A673 (cell line): ENCODE measurements around the gene ZHX3.

Experiments used
- CTCF ChIP-seq: fragments of 300-800, 200-600 bp; sonication (generic); conservative IDR thresholded peaks from 2 replicates; pipeline ENCODE4 v1.5.1; 2017; ENCODE audit warnings: low read depth, mild to moderate bottlenecking, antibody characterized with exemption, low read length, moderate library complexity, mixed read lengths
- EZH2 ChIP-seq: fragments of 200-600 bp; sonication (generic); IDR thresholded peaks from 2 replicates; pipeline ENCODE4 v1.6.1; 2017; ENCODE audit warnings: borderline replicate concordance, low read depth, mild to moderate bottlenecking, mixed read lengths, antibody characterized with exemption, low read length; ENCODE audit not compliant: poor library complexity, severe bottlenecking

DNA sequence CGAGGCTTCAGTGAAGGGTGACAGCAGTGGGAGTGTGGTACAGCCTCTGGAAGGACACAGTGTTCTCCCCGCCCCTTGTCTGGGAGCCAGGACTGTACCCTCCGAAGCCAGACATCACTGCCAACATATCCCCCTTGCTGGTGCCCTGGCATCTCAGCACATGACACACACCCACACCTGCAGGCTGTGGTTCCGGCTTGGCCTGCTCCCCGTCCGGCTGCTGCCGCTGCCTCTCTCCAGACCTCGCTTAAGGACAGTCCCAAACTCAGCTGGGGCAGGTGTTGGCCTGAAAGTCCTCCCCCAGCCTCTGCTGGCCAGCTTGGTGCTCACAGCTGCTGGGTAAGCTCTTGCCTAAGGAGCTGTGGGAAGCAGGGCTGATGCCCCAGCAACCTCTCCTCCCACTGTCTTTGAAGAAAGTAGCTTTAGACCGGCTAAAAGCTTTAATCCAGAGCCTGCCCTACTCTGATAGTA is 42.0 kb upstream of the ZHX3 start:
- no peak for TF ChIP-seq EZH2
- no peak for TF ChIP-seq CTCF
